COLO668 (cell line): Measurements from ENCODE around the gene PTPRK.

Source experiments
- DNase-seq: peaks from one replicate; lab custom pipeline; 2025; ENCODE audit not compliant: unreplicated experiment; lab: John Stamatoyannopoulos, UW

PTPRK gene

DNA sequence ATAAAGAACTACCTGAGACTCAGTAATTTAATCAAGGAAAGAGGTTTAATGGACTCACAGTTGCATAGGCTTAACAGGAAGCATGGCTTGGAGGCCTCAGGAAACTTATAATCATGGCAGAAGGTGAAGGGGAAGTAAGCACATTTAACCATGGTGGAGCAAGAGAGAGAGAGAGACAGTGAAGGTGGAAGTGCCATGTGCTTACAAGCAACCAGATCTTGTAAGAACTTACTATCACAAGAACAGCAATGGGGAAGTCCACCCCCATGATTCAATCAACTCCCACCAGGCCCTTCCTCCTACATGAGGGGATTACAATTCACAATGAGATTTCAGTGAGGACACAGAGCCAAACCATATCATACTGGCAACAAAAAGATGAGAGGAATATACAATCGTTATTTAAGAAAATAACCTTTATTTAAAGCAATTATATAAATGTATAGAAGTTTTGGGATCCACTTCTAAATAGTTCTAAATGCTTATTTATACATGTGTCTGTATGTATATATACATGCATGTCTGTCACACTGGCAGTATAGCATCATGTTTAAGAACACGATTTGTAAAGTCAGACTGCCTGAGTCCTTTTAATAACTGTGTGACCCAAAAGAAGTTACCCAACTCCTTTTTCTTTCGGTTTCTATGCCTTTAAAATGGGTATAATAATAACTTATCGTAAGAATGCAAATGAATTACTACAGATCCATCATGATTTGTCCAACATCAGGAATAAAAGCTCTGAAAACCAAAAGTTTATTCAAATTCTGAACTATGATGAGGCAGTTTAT lies 363.9 kb downstream of the PTPRK start:
- no peak for DNase-seq

DNA sequence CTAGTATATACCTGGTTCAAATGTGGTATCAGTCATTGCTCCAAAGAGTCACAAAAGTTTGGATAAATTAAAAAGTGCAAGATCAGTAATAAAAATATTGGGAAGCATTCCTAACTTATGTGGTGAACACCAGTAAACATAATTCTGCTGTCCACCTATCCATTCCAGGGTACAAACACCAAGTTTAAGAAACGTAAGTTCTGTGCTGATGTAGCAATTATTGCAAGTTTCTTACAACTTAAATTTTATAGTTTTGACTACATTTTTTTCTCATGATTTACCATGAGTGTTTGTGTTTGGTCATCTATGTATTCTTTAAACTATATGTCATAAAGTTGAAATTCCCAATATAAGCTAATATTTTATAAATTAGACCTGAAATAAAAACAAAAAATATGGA lies 364.6 kb downstream of the PTPRK start:
- DNase-seq, result no peak

DNA sequence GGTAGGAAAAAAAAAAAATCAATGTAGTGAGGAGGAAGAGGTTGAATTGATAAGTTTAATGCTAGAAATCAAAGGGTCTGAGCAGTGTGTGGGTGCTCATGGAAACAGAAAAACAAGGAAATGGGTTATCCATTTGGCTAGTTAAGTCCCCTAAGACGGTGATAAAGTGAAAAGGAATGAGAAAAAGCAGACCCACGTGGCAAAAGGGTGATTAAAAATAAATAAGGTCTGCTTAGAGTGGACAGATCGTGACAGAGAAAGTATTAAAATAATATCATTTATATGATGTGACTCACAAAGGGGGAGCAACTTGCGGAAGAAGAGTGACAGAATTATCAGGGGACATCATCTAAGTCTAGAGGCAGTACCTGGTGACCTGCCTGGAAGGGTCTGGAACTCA lies 367.8 kb downstream of the PTPRK start:
- no peak for DNase-seq

DNA sequence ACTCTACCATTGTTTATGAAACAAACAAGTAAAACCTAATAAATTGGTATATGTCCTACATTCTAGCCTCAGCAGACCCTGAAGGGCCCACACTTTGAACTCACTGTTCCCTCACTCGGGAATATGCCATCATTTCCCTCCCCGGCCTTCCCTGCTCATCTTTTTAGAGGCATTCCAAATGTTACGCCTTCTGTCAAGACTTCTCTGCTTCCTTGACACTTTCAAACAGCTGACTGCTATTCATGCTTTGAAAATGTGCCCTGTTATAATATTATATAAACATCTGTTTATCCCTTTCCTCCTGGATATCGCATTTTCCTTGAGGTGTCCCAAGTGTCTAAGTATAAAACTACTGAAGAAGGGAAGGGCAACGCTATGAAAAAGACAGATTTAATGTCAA lies 370.0 kb downstream of the PTPRK start:
- DNase-seq, result no peak

DNA sequence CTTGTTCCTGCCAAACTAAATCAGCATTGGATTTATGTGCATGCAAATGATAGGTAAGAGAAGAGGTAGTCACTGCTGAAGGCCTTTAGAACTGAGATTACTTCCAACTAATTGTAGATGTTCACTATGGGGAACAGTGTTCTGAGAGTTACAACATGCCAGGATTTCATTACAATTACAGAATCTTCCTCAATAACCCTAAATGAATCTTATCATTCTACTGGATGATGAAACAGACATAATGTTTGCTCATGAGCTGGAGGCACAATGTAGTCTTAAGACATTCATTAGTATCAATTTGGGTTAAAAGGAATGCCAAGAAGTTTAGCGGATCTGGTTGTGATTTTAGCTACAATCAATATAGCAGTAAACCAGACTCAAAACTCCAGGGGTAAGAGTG lies 370.6 kb downstream of the PTPRK start:
- no peak for DNase-seq

DNA sequence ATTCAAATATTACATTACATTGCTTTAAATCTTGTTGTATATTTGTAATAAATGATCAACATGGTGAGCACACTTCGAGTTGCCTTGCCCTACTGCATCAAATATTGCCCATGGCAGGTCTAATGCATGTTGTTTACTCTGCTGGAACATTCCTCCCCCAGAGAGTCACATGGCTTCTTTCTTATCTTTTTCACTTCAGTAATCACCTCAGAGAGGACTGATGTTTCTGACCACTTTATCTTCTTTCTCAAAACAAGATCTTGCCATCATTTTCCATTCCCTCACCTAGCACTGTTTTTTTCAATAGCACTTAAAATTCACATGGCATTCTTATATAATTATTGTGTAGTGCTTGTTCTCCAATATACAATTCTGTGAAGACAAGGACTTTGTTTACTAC lies 376.1 kb downstream of the PTPRK start:
- no peak for DNase-seq

DNA sequence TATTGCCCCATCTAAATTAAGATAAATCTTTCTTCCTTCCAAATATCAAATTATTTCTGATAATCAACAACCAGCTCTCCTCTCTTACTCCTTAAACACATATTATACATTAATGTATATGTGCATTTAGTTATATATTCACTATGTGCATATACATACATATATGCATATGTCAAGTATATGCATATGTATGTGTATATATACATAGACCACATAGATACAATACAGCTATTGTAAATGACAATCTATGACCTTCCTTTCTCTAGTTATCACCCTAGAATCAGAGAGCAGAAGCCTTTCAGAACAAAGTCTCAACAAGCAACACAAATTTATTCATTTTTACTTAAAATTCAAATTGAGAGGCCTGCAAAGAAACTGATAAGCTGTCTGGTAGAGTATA lies 378.5 kb downstream of the PTPRK start:
- no peak for DNase-seq

DNA sequence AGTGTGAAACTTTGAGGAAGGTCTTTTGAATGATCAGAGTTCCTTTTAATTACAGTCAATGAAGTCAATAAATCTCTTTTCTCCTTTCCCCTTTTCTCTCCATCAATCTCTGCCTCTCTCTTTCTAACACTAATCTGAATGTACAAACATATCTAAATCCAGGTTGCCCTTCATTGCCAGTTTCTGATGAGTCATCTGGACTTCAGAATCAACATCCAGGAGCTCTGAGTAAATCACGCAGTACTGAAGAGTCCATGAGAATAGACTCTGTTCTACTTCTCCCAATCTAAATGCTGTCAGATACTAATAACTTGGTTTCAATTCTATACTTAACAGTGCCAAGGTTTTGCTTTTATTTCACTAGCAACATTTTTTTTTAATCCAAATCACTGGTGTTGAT lies 380.9 kb downstream of the PTPRK start:
- no peak for DNase-seq

DNA sequence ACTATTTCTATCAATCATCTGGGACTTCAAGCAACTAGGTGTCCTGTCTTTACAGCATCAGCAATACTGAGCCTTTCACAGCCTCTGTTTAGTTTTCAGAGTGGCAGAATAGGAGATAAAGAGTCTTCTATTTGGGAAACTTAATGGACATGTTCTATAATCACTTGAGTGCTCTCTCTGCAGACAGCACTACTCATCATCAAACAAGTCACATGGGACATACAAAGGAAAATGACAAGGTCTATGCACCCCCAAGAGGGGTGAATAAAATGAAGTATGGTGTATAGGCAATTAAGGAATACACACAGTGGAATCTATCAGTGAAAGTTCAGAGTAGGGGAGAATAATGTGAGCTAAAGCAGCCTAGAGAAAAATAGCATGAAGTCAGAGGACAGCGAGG lies 381.7 kb downstream of the PTPRK start:
- DNase-seq, result no peak

DNA sequence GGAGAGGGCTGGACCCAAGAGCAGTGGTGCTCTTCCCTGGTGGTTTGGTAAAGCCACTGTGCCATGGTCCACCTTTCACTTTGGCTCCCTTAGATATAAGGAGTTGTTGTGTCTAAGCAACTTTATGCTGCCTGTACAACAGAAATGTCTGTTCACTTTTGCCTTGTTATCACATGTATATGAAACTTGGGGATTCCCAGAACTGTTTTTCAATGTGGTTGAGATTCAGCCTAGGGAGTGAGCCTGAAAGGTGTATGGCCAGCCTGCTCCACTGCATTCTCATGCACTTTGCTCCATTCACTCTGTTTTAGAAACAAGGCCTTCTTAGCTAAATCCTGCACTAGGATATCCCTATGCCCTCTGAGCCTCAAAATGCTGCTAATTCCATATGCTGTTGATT lies 385.1 kb downstream of the PTPRK start:
- no peak for DNase-seq

DNA sequence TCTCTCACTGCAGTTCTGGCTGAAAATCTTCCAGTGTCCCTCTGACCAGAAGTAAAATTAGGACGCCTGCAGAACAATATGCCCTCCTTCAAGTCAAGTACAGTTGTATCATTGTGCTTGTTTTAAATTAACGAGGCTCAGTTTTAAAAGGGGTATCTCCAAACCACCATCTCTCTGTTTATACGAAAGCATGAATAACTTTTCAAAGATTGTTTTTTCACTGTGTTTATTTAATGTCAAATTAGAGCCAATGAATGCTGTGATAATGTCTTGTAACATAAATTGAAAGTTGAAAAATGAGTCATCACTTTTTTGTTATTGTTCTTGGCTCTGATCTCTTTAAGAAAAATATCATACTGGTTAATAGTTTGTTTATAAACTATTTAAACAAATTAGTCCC lies 388.8 kb downstream of the PTPRK start:
- no peak for DNase-seq

DNA sequence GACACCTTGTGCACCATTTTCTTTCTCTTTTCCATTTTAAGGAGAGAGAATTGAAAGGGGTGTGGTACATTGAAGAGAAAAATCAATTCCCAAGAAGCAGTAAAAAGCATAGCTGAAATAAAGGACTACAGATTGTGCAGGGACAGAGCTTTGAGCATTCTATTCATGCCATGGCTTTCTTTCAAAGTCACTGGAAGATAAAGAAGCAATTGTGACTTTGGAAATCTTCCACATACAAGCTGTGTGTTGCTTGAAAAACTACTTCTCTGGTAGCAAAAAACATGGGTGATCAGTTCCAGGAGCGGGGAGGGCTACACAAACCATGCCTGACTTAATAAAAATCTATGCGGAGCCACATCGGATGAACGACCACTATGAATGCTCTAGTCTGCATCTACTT lies 389.4 kb downstream of the PTPRK start:
- DNase-seq, result no peak

DNA sequence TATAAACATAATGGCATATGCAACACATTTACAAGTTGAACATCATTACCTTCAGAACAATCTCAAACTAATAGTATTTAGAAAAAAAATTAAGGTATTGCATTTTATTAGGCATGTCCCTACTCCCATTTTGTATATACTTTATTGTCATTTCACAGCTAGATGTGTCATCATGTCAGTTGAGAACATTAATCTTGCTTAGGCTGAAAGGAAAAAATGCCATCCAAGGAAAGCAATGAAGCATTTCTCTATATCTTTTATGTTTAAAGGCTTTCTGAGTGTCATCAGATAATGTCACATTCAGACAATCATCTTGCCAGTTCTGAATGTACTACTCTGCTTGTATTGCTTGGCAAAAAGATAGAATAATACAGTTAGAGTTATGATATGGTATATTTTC lies 390.7 kb downstream of the PTPRK start:
- no peak for DNase-seq

DNA sequence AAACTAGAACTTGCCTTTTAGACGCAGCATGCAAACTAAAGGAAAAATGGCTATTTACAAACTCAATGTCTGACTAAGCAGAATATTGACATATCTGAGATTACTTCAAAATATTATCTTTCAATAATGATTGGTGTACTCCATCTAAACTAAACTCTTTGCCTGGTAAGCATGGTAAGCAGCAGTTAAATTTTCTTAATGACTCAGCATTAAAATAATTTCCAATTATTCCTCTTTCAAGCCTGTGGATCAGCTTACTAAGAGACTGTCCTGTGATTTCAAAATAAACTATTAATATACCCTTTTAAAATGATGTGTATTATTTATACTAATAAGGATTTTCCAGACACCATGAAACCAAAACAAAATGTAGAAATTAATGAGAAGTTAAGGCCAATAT lies 392.7 kb downstream of the PTPRK start:
- no peak for DNase-seq

DNA sequence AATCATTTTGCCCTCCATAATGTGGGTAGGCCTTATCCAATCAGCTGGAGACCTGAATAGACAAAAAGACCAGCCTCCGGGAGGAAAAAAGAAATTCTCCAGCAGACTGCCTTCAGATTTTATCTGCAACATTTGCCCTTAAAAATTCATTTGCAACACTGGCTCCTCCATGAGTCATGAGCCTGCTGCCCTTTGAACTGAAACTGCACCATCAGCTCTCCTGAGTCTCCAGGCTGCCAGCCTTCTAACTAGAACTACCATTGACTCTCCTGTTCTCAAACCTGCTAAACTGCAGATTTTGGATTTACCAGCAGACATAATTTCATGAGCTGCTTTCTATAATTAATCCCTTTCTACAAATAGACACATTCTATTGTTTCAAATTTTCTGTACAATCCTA lies 395.7 kb downstream of the PTPRK start:
- no peak for DNase-seq

DNA sequence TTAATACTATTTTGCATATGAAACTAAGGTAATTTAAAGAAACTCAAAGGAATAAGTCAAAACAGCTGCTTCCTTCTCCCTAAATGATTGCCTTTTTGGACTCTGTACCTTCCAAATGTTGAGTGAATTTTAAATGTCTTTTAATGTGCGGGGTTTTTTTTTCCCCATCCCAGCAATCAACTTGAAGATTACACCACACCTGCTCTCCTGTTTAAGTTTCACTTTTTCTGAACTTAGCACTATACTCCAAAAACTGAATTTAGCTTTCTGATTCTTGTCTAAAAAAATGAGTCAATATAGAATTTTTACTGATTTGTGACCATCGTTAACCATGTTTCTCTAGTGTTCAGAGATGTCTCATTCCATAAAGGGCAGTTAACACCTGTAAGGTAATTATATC lies 398.8 kb downstream of the PTPRK start:
- no peak for DNase-seq

DNA sequence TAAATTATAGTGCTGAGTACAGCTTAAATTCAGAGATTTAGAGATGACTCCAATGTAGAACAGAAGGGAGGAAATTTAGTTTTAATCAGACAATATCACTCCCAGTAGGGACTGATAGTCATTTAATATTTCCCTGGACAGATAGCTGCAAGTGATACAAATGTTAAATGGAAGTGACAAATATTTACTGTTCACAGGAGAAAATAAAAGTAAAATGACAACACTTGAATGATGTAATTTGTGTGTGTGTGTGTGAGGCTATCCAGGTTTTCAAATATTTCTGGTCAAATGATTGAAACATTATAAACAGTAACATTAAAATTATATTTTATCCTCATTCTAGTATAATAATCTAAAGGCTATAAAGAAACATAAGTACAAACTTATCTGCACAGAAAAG lies 399.2 kb downstream of the PTPRK start:
- no peak for DNase-seq

DNA sequence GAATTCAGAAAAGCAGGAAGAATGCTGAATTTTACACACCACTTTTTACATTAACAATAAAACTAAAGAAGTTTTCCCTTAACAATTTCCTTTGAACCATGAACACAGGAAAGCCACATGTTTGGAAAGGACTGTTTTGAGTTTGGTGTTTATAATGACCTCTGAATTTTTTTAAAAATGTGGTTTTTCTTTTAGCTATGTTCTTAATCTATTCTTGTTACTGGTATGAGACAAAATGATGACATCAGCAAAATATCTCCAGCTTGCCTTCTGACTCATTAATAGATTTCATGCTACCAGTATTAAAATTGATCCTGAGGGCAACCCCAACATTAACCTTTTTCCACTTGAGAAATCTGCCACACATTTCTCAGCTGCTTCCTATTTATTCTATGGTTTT lies 402.0 kb downstream of the PTPRK start:
- no peak for DNase-seq

DNA sequence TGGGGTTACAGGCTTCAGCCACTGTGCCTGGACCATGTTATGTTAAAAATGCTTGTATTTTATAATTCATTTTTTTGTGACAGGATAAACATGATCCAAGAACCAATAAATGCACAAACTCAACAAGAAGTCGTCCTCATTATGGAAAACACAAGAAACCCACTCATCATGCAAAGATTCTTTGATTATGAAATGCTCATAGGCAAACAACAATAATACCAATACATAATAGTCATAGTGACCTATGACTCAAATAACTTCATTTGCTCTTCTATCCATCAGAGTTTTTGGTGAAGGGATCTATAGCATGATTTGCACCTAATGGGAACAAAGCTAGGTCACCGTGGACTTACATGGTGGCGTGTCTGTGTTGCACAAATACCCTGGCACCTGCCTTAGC lies 402.5 kb downstream of the PTPRK start:
- no peak for DNase-seq

DNA sequence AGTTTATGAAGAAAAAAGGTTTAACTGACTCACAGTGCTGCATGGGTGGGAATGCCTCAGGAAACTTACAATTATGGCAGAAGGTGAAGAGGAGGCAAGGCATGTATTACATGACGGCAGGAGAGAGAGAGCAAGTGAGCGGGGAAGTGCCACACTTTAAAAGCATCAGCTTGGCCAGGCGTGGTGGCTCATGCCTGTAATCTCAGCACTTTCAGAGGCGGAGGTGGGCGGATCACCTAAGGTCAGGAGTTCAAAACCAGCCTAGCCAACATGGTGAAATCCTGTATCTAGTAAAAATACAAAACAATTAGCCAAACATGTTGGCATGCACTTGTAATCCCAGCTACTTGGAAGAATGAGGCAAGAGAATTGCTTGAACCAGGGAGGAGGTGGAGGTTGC lies 406.2 kb downstream of the PTPRK start:
- no peak for DNase-seq

DNA sequence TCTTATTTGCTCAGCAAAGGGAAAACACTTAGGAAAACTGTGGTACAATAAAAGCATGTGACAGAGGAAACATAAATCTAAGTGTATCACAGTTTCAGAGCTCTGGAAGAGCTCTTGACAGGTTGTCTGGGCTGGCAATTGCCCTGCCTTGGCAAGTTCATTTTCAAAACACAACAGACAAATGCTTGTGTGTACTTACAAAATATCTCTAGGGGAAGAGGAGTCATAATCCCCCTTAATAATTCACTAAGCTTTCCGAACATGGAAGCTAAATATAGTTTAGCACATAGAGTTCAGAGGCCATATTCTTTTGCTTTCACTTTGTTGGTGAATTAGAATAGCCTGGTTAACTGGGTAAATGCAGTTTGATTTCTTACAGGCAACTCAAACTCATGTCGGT lies 407.9 kb downstream of the PTPRK start:
- DNase-seq, result no peak

DNA sequence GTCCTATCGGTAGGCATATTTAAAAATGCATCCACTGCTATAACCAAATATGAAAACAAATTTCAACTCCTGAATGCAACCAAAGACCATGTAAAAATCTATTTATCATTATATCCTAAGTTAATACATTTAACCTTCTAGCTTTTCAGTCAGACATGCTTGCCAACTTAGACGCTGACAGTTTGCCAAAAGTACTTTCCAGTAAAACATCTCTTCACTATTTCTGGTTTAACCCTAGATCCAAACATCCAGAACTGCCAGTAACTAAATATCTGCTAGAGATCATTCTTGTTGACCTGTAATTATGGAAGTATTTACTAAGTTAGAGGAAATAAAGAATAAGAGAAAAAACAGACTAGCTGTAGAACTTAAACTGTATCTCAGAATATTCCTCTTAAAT lies 409.3 kb downstream of the PTPRK start:
- no peak for DNase-seq

DNA sequence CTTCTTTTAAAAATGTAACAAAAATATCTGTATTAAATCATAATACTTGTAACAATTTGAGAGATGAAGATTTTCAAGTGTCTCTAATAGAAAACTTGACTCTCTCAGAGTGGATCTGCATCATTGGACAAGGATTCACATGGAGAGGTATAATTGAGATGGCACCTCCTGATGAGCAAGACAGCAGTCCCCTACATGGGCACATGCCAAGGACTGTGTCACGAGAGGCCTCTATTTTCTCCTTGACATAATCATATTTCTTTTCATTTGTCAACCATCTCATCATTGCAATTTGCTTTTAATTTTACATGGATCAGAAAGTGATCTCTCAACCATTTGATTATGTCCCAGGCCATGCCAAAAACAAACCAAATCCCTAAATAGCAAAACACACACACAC lies 412.7 kb downstream of the PTPRK start:
- no peak for DNase-seq
